ENCODE data around the gene SH3BGRL. TPM values are rescaled to one million over a fixed set of nuclear protein-coding genes. Genes with fewer than 3 reads are reported as not detected.

Gene SH3BGRL
- total and polyA plus RNA-seq, 2 of the 13 experiments (the other 11 are each of a cell fraction or from before 2014, with no cell fraction given) = 8.9 to 11.4 TPM

- no peak for DNase-seq (ENCODE audit: low spot score)
- TF ChIP-seq ZNF790 (CRISPR knock-in tag; IDR thresholded peaks at IDR 0.05; ENCODE audit: borderline replicate concordance) = no peak
- no peak for TF ChIP-seq FOXO1 (CRISPR knock-in tag; IDR thresholded peaks at IDR 0.05)
- TF ChIP-seq ATF7-NPFF (CRISPR knock-in tag; IDR thresholded peaks at IDR 0.05; ENCODE audit: low read depth) = no peak
- no peak for TF ChIP-seq ZNF598 (CRISPR knock-in tag; IDR thresholded peaks at IDR 0.05; ENCODE audit: borderline replicate concordance)
- TF ChIP-seq GLI4 (CRISPR knock-in tag; IDR thresholded peaks at IDR 0.05; ENCODE audit: borderline replicate concordance) = no peak
- TF ChIP-seq NR2F6 (IDR thresholded peaks at IDR 0.05) = no peak
- TF ChIP-seq NR2F6 (CRISPR knock-in tag; IDR thresholded peaks at IDR 0.05) = no peak
- no peak for TF ChIP-seq NRL (CRISPR knock-in tag; IDR thresholded peaks at IDR 0.05; ENCODE audit: borderline replicate concordance)
- no peak for TF ChIP-seq SRSF4 (IDR thresholded peaks at IDR 0.05; ENCODE audit: low read depth, low read length, poor library complexity, severe bottlenecking)
- no peak for TF ChIP-seq ZNF597 (CRISPR knock-in tag; IDR thresholded peaks at IDR 0.05)
- no peak for TF ChIP-seq CBX5 (CRISPR knock-in tag; IDR thresholded peaks at IDR 0.05; ENCODE audit: borderline replicate concordance)
- TF ChIP-seq MIXL1 (CRISPR knock-in tag; IDR thresholded peaks at IDR 0.05) = no peak
- no peak for TF ChIP-seq MAX (IDR thresholded peaks at IDR 0.05)
- no peak for TF ChIP-seq KDM3A (CRISPR knock-in tag; IDR thresholded peaks at IDR 0.05; ENCODE audit: low read depth)
- no peak for TF ChIP-seq ZNF589 (CRISPR knock-in tag; conservative IDR thresholded peaks at IDR 0.05)
- ATAC-seq = no peak
- ChIA-PET CTCF (ENCODE audit: low intra/inter-chr PET ratio, low total read pairs) (no interaction called here), POLR2A (no interaction called here)
- no peak overlapping the region for H3K9ac ChIP-seq (ENCODE audit: insufficient read depth, low read depth, low read length)
- no TSS peak for BruUV-seq (replicated peaks)
- no peak overlapping the region for H3K4me3 ChIP-seq (replicated peaks in 1 of 3; ENCODE audit: insufficient read depth in 1 of 3, low read depth in 2 of 3, low read length in 3 of 3)
- in situ Hi-C loops (cut with HindIII; ENCODE audit: extremely low pct_ligation_motif_present, low pct_unique_long_range_greater_than_20kb) = no loop called here
- H3K79me2 ChIP-seq (ENCODE audit: insufficient read depth, low read length) = no peaks in the 10 kb centered on the region
- H3K27me3 ChIP-seq (ENCODE audit: control insufficient read depth in 1 of 2, insufficient read depth in 2 of 2, low read length in 2 of 2) = no peaks in the 10 kb centered on the region
- no peaks in the 10 kb centered on the region for H3K36me3 ChIP-seq (replicated peaks in 1 of 2; ENCODE audit: control insufficient read depth in 1 of 2, insufficient read depth in 2 of 2, low read length in 2 of 2)
- no peaks in the 10 kb centered on the region for H3K4me1 ChIP-seq (ENCODE audit: insufficient read depth, low read length)
- intact Hi-C loops (cut with micrococcal nuclease; ENCODE audit: unreplicated experiment) = no loop called here
- no peak overlapping the region for H3K27ac ChIP-seq (ENCODE audit: extremely low read length, insufficient read depth, low read length)
- no peak for FAIRE-seq
- H2AFZ ChIP-seq (ENCODE audit: low read length) = no peak overlapping the region
- H3K9me3 ChIP-seq (ENCODE audit: low read length) = no peaks in the 10 kb centered on the region
- no peak overlapping the region for H3K4me2 ChIP-seq (ENCODE audit: low read depth, low read length)
- WGBS (ENCODE audit: low lambda C conversion rate) = 37% methylated on average over 2 of the region's 2 CpGs
- H4K20me1 ChIP-seq (ENCODE audit: insufficient read depth, low read length) = no peaks in the 10 kb centered on the region
These were observed 61.2 kb downstream of the SH3BGRL start for GRCh38 chrX:81263059-81263458.

Data from HepG2 (cell line).